Effector CD4-positive, alpha-beta T cell (primary cell): ENCODE results near the gene SPN.
A peak's percentile ranks its signal among the peaks of the same experiment; 100 is the strongest.
"Not testable (repeated sequence)": the region's sequence is repeated elsewhere in the genome, so short reads cannot be mapped to it uniquely, and the experiment has no call there.

Experiments
- DNase-seq: peaks from one replicate; pipeline ENCODE4 v3.0.0-alpha.2; 2020

SPN gene

DNA sequence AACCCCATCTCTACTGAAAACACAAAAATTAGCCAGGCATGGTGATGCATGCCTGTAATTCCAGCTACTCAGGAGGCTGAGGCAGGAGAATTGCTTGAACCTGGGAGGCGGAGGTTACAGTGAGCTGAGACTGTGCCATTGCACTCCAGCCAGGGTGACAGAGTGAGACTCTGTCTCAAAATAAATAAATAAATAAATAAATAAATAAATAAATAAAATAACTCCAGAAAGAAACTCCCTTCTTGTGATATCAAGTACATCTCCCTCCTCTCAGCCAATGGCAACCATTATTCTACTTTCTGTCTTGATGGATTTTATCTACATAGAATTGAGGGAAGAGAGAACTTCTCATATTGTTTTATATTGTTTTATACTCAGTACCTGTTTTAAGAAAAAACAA is 44.1 kb downstream of the SPN start:
- not testable (repeated sequence) for DNase-seq

DNA sequence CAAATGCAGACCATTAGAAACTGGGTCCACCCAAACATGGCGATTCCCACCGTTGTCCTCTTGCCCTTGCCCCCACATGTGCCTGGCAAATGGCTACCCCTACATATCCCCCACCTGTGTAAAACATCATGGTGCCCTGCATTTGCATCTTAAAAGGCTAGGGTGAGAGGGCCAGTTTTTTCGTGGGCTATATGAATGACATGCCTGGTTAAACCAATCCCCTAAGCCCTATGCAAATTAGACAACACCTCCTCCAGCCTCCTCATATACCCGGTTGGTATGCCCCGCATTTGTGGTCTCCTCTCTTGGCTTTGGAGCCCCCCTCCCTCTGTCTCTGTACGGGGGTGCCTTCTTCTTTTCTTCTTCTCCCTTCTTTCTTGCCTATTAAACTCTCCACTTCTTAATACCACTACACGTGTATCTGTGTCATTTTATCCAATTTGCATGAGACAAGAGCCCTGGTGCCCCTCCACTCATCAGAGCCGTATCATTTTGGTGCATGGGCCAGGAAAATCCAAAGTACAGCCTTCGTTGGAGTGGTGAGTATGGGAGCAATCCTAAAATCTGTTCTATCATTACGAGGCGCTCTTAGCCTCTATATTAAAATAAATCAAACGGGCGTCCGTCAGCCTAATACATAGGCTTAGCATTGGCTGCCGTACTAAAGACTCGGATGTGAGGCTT is 46.0 kb downstream of the SPN start:
- DNase-seq = no peak

DNA sequence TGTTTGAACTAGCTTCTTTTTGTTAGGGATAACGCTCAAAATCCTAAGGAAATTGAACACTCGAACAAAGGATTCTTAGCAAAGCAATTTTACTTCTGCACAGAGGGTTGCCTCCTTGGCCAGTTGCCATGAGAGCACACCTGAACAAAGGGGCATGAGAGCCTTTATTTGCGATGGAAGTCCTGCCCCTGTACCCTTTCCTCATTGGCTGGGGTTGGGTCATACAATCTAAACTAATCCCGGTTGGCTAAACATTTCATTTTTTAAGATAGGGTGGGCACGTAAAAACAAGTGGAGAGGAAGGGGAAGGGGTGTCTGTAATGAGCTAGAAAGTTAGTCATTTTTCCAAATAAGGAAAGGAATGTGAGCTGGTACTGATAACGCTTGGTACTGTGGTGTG is 46.6 kb downstream of the SPN start:
- not testable (repeated sequence) for DNase-seq

DNA sequence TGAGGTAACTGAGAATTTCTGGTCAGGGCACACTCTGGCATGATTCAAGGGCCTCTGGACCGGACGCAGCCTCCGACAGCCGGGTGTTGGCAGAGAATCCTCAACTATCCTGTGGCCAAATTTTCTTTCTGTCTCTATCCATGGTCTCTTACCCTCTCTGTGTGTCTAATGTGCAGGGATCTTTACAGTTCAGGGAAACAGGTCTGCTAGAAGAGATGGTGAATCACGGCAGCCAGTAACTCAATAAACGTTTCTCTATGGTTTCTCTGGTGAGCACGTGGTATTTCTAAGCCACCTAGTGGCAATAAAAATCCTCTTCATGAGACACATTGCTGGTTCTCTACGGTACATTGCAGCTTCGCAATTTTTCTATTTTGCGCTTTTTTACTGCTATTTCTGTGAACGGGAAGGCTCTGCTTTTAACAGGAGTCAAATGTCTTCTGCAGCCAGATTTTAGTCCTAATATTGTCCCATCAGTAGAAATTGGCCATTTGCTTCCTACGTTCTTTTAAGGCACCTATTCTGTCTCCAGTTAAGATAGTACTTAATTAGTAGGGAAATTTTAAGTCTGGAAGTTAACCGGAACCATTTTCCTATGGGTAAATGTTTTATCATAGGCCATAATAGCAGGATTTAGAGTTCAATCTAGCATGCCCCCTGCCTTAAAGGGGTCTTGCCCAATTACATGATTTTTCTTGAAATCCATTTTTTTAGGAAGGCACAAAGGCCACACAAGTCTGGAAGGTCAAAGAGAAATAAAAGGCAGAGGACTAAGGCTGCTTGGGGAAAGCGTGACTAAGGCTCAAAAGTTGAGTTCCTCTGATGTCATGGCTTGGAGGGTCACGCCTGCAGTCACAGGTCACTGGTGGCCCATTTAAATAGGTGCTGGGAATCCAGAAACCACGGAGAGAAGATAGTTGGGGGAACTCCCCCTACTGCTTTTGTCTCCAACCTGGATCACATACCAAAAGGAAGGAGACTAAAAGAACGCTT is 47.5 kb downstream of the SPN start:
- peak; percentile 35 for DNase-seq

DNA sequence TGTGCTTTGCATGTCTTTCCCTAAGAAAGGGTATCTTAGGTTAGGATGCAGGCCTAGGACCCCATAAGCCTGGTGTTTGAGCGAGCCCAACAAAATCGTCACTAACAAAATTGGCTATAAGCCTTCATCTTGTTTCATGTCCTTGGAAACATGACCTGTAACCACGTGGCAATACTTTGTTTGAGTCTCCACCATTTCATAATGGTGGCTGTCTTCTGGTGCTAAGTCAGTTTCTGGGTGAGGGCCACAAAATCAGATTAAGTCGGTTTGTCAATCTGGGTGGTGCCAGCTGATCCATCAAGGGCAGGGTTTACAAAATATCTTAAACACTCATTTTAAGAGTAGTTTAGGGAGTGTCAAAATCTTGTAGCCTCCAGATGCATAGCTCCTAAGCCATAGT is 49.8 kb downstream of the SPN start:
- DNase-seq = no peak

DNA sequence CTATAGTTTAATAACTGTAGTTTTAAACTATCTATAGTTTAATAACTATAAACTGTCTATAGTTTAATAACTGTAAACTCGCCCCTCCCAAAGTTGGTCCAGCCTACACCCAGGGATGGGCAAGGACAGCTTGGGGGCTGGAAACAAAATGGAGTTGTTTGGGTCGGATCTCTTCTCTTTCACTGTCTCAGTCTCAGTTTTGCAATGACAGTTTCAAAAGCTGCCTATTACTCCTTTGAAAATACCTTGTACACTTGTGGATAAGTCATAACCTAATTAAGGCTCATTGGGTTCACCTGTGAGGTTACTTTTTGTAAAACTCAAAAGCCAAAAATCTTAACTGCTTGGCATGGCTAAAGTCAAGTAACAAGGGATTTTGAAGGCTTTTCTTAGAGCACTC is 51.3 kb downstream of the SPN start:
- DNase-seq = no peak

DNA sequence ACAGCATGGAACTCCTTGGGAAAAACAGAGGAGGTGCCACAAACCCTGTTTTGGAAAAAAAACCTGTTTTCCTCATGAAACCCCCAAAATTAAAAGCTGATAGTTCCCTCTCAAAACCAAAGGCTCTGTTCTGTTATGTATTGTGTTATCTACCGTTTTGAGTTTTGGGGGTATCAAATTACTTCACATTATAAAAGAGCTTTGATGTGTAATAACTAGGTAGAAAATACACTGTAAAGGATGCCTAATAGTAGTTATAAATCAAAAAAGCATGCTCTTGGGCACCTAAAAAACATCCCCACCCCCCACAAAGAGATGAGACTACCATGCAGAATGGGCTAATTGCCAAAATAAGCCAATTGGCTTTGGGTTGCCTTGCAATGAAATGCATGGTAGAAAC is 51.9 kb downstream of the SPN start:
- DNase-seq = no peak

DNA sequence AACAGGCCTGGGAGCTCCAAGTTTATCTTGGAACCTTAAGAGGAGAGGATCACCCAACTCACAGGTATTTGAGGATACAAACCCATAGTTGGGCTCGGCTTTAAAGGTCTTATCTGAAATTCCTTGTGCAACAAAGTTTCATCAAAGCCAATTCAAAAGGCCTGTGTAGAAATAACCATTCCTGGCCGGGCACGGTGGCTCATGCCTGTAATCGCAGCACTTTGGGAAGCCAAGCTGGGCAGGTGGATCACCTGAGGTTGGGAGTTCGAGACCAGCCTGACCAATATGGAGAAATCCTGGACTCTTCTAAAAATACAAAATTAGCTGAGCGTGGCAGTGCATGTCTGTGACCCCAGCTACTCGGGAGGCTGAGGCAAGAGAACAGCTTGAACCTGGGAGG is 54.1 kb downstream of the SPN start:
- DNase-seq = no peak

DNA sequence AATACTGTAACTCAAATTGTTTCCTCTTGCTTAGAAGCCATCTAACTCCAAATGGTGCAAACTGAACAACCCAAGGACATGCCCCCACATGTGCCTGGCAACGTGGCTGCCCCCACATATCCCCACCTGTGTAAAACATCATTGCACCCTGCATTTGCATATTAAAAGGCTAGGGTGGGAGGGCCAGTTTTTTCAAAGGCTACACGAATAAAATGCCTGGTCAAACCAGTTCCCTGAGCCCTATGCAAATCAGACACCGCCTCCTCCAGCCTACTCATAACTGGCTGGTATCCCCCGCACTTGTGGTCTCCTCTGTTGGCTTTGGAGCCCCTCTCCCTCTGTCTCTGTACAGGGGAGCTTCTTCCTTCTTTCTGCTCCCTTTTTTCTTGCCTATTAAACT is 56.0 kb downstream of the SPN start:
- no peak for DNase-seq
